ENCODE results near the gene CCDC50. TPM values are rescaled to one million over a fixed set of nuclear protein-coding genes. Genes with fewer than 3 reads are reported as not detected.

CCDC50 gene
- total RNA-seq, 1 experiment from 2014 or later = 47.8 TPM

GRCh38 chr3:191331388-191331787 lies 2.2 kb downstream of the CCDC50 start (continued):
- TF ChIP-seq, protein P1, sequence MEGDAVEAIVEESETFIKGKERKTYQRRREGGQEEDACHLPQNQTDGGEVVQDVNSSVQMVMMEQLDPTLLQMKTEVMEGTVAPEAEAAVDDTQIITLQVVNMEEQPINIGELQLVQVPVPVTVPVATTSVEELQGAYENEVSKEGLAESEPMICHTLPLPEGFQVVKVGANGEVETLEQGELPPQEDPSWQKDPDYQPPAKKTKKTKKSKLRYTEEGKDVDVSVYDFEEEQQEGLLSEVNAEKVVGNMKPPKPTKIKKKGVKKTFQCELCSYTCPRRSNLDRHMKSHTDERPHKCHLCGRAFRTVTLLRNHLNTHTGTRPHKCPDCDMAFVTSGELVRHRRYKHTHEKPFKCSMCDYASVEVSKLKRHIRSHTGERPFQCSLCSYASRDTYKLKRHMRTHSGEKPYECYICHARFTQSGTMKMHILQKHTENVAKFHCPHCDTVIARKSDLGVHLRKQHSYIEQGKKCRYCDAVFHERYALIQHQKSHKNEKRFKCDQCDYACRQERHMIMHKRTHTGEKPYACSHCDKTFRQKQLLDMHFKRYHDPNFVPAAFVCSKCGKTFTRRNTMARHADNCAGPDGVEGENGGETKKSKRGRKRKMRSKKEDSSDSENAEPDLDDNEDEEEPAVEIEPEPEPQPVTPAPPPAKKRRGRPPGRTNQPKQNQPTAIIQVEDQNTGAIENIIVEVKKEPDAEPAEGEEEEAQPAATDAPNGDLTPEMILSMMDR (IDR thresholded peaks at IDR 0.05 in 2 of 3, conservative IDR thresholded peaks at IDR 0.05 in 1 of 3; ENCODE audit: borderline replicate concordance in 1 of 3, insufficient read depth in 1 of 3, low read depth in 2 of 3, low read length in 2 of 3) = no peak
- TF ChIP-seq CEBPB (IDR thresholded peaks at IDR 0.05; ENCODE audit: low read depth) (no peak), ZNF274 (IDR thresholded peaks at IDR 0.05; ENCODE audit: low read depth, low read length) (no peak), SP1 (IDR thresholded peaks at IDR 0.05; ENCODE audit: low read depth) (peak; percentile 36; the same call in 1 of the 2 replicates), SRF (IDR thresholded peaks at IDR 0.05; ENCODE audit: low read depth) (no peak), EZH2phosphoT487 (IDR thresholded peaks at IDR 0.05; ENCODE audit: borderline replicate concordance) (no peak), ZBTB33 (IDR thresholded peaks at IDR 0.05; ENCODE audit: extremely low read depth, insufficient replicate concordance, low read length) (no peak), YY1 (IDR thresholded peaks at IDR 0.05; ENCODE audit: extremely low read depth, insufficient replicate concordance, low read depth, low read length) (no peak), CBX3 (IDR thresholded peaks at IDR 0.05; ENCODE audit: low read depth) (no peak), POLR2A (IDR thresholded peaks at IDR 0.05; ENCODE audit: borderline replicate concordance, extremely low read depth, insufficient read depth, insufficient read length) (no peak), TCF7L2 (IDR thresholded peaks at IDR 0.05; ENCODE audit: borderline replicate concordance, extremely low read depth, insufficient read depth, insufficient read length) (no peak), FOSL1 (IDR thresholded peaks at IDR 0.05; ENCODE audit: low read depth) (peak; percentile 63; the same call in 1 of the 2 replicates)
- TF ChIP-seq, protein P2, sequence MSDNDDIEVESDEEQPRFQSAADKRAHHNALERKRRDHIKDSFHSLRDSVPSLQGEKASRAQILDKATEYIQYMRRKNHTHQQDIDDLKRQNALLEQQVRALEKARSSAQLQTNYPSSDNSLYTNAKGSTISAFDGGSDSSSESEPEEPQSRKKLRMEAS (IDR thresholded peaks at IDR 0.05) = no peak

Data from HCT116 (cell line).